Measurements from ENCODE around the gene ELMO1. TPM values are rescaled to one million over a fixed set of nuclear protein-coding genes. Genes with fewer than 3 reads are reported as not detected.

The ELMO1 gene
- total RNA-seq, 1 experiment from 2014 or later = not detected

DNA sequence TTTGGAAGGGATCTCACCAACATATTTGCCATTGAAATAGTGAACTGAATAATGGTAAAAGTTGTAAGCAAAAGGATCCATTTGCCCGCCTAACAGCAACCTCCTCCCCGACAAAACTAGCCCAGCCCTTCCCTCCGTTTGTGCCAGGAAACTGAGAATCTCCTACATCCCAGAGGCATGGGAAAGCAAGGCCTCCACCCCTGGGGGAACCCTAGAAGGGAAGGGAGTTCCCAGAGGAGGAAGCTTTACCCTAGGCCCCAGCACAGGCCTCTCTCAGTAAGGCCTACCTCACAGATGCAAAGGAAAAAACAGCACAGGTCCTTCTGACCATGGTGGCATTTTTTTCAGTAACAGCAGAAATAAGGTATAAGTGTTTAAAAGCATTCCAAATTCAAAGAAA lies 229.7 kb downstream of the ELMO1 start:
- Histone ChIP-seq H3K27ac (ENCODE audit: low read depth, low read length, poor library complexity, severe bottlenecking) (no peak overlapping the region), H3K36me3 (ENCODE audit: insufficient read depth, low read length, poor library complexity, severe bottlenecking) (no peaks in the 10 kb centered on the region), H3K27me3 (replicated peaks; ENCODE audit: insufficient read depth, low read depth, low read length, poor library complexity) (peaks cover 34% of the 10 kb centered on the region), H3K9me3 (ENCODE audit: low read depth, low read length, poor library complexity, severe bottlenecking) (no peaks in the 10 kb centered on the region), H3K4me1 (ENCODE audit: insufficient read depth, low read length, poor library complexity, severe bottlenecking) (no peaks in the 10 kb centered on the region), H3K4me3 (ENCODE audit: low read depth, low read length, poor library complexity, severe bottlenecking) (no peak overlapping the region)
- DNase-seq (ENCODE audit: low spot score) = no peak
- no TSS peak for BruUV-seq (replicated peaks)
- CTCF ChIA-PET = no interaction called here
- intact Hi-C loops (cut with micrococcal nuclease; ENCODE audit: unreplicated experiment) = no loop called here
- POLR2A ChIA-PET (ENCODE audit: low non-redundant PET) = no interaction called here
- TF ChIP-seq, protein P1, sequence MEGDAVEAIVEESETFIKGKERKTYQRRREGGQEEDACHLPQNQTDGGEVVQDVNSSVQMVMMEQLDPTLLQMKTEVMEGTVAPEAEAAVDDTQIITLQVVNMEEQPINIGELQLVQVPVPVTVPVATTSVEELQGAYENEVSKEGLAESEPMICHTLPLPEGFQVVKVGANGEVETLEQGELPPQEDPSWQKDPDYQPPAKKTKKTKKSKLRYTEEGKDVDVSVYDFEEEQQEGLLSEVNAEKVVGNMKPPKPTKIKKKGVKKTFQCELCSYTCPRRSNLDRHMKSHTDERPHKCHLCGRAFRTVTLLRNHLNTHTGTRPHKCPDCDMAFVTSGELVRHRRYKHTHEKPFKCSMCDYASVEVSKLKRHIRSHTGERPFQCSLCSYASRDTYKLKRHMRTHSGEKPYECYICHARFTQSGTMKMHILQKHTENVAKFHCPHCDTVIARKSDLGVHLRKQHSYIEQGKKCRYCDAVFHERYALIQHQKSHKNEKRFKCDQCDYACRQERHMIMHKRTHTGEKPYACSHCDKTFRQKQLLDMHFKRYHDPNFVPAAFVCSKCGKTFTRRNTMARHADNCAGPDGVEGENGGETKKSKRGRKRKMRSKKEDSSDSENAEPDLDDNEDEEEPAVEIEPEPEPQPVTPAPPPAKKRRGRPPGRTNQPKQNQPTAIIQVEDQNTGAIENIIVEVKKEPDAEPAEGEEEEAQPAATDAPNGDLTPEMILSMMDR (conservative IDR thresholded peaks at IDR 0.05; ENCODE audit: low read depth, low read length) = no peak
- no peak for TF ChIP-seq EZH2 (IDR thresholded peaks at IDR 0.05; ENCODE audit: borderline replicate concordance, low read depth, low read length, poor library complexity, severe bottlenecking)

DNA sequence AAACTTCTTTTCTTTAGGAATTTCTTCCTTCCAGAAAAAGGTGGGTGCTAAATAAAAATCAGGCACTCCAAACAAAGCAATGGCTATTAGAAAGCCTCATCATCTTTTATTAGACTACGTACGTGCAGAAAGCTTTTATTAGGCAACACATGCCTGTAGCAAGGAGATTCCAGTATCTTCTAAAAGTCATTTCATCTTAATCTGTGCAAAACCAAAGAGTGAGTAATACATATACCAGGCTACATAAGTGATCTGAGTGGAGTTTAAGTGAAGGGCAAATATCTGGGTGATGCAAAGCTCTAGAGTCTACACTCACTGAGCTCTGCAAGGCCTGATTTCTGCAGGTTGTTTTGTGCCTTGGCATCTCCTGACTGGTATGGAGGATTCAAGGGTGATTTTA lies 231.7 kb downstream of the ELMO1 start:
- no peak for DNase-seq (ENCODE audit: low spot score)
- no peaks in the 10 kb centered on the region for H3K36me3 ChIP-seq (ENCODE audit: insufficient read depth, low read length, poor library complexity, severe bottlenecking)
- POLR2A ChIA-PET (ENCODE audit: low non-redundant PET) = no interaction called here
- CTCF ChIA-PET = no interaction called here
- no peaks in the 10 kb centered on the region for H3K4me1 ChIP-seq (ENCODE audit: insufficient read depth, low read length, poor library complexity, severe bottlenecking)
- H3K9me3 ChIP-seq (ENCODE audit: low read depth, low read length, poor library complexity, severe bottlenecking) = no peaks in the 10 kb centered on the region
- intact Hi-C loops (cut with micrococcal nuclease; ENCODE audit: unreplicated experiment) = no loop called here
- H3K4me3 ChIP-seq (ENCODE audit: low read depth, low read length, poor library complexity, severe bottlenecking) = no peak overlapping the region
- no peak for TF ChIP-seq EZH2 (IDR thresholded peaks at IDR 0.05; ENCODE audit: borderline replicate concordance, low read depth, low read length, poor library complexity, severe bottlenecking)
- TF ChIP-seq, protein P1 (conservative IDR thresholded peaks at IDR 0.05; ENCODE audit: low read depth, low read length) = no peak
- peaks cover 16% of the 10 kb centered on the region for H3K27me3 ChIP-seq (replicated peaks; ENCODE audit: insufficient read depth, low read depth, low read length, poor library complexity)
- no TSS peak for BruUV-seq (replicated peaks)
- H3K27ac ChIP-seq (ENCODE audit: low read depth, low read length, poor library complexity, severe bottlenecking) = no peak overlapping the region

DNA sequence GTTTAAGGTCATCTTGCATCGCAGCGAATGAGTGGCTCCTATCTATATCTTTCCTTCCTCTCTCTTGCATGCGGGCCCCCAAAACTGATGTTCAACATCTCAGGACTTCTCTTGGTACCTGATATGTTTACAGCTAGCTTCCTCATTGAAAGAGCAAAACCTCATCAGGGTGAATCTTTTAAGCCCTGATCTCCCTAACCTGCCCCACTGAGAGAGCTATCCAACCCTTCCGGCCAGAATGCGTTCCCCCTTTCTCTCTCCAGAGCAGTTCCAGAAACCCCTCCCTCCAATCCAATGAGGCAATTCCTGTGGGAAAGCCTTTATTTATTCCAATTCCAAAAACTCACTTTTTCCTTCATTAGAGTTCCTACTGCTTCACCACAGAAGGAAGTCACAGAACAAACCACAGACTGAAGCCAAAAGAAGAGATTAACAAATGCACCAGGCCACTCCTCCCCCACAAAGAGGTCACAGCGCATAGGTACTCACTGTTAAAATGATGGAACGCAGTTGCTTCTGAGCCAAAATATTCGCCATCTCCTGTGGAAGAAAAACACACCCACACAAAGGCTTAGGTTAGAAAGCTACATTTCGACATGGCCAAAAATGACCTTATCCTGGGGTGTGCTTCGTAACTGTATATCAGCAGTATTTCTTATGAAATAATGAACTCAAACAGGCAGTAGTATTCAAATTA lies 232.4 kb downstream of the ELMO1 start:
- H3K4me3 ChIP-seq (ENCODE audit: low read depth, low read length, poor library complexity, severe bottlenecking) = no peak overlapping the region
- no peak for DNase-seq (ENCODE audit: low spot score)
- no peak for TF ChIP-seq EZH2 (IDR thresholded peaks at IDR 0.05; ENCODE audit: borderline replicate concordance, low read depth, low read length, poor library complexity, severe bottlenecking)
- TF ChIP-seq, protein P1 (conservative IDR thresholded peaks at IDR 0.05; ENCODE audit: low read depth, low read length) = no peak
- no peak overlapping the region for H3K27ac ChIP-seq (ENCODE audit: low read depth, low read length, poor library complexity, severe bottlenecking)
- ChIA-PET CTCF (no interaction called here), POLR2A (ENCODE audit: low non-redundant PET) (no interaction called here)
- BruUV-seq (replicated peaks) = no TSS peak
- H3K36me3 ChIP-seq (ENCODE audit: insufficient read depth, low read length, poor library complexity, severe bottlenecking) = no peaks in the 10 kb centered on the region
- H3K27me3 ChIP-seq (replicated peaks; ENCODE audit: insufficient read depth, low read depth, low read length, poor library complexity) = peaks cover 15% of the 10 kb centered on the region
- no peaks in the 10 kb centered on the region for H3K9me3 ChIP-seq (ENCODE audit: low read depth, low read length, poor library complexity, severe bottlenecking)
- H3K4me1 ChIP-seq (ENCODE audit: insufficient read depth, low read length, poor library complexity, severe bottlenecking) = no peaks in the 10 kb centered on the region
- intact Hi-C loops (cut with micrococcal nuclease; ENCODE audit: unreplicated experiment) = no loop called here

All from A673 (cell line).